GM21423 (cell line): ENCODE results near the gene PES1.
"Not testable (repeated sequence)": the region's sequence is repeated elsewhere in the genome, so short reads cannot be mapped to it uniquely, and the experiment has no call there.

ENCODE experiments used
- ATAC-seq: cut with Tn5 transposase; IDR thresholded peaks from one replicate; pipeline ENCODE4 v1.9.1; 2021; ENCODE audit warnings: mild to moderate bottlenecking, moderate library complexity; ENCODE audit not compliant: unreplicated experiment

PES1 gene

DNA sequence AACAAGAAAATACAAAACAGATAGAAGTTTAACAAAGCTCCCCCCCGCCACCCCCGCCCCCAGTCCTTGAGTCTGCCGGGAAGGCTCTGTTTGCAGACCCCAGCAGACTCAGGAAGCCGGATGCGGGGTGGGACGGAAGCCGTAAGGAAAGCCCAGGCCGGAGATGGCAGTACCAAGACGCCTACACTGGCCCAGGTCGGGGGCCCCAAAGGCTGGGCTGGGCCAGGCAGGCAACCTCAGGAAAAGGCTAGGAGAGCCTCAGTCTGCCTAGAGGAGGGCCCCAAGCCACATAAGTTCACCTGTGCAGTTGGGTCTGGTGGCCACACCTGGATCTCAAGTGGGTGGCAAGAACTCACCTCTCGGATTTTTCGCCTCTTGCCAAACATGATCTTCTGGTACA, 13.2 kb downstream of the PES1 start:
- no peak for ATAC-seq

GRCh38 chr22:30575859-30576258, 15.9 kb downstream of the PES1 start:
- no peak for ATAC-seq

DNA sequence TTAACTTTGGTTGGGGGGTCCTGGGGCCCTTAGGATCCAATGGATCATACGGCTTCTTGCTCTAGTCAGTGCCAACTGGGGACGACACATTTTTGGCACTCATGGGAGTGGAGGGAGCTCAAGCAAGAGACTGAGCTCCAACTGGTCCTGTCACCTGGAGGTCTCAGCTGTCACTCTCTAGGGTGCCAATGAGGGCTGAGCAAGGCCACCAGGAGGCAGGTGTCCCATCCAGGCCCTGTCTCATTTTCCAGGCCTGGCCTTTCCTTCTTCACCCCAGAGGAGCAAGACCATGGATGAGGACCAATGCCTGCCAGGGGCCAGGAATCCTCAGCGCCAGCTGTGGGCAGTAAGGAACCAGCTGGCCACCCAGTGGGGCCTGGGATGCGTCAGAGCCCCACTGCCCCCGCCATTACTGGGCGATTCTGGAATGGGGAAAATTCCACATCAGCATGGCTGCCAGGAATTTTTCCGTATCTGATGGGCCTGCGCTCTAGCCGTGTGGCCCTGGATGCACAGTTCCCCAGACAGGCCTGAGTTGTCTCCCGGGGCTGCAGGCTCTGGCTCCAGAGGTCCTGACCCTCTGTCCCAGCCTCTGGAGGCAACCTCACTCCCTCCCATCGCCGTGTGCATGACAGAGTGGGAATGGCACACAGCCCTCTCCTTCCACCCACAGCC, 16.6 kb downstream of the PES1 start:
- no peak for ATAC-seq

DNA sequence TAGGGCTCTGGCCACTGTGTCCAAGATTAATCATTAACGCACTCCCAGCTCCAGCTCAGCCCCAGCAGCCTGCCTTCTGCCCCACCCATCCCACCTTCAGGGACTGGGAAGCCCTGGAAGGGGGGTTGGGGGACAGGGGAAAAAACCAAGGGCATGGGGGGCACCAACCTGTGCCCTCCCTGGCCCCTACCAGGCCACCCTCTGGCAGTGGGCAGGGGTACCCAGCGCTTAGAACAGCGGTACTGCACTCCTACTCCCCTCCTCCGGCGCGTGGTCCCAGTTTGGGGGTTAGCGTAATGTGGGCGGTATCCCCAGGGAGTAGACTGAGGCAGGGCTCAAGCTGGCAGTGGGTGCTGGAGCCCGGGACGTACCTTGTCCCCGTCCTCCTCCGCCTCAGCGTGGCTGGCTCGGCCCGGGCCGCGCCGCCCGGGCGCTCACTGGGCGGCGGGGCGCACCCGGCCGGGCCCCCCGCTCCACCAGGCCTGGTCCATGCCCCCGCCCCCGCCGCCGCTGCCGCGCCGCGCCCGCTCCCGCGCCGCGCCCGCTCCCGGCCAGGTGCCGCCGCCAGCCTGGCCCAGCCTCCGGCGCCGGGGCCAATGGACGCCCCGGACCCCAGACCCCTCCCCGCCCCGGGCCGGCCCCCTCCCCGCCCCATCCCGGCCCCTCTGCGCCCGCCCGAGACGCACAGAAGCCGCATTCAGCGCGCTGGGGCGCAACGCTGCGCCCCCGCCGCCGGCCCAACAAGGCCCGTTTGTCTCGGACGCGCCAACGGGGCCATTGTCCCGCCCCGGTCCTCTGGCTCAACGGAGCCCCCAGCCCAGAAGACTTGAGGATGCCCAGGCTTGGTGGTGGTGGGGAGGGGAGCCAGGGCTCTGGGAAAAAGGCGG, 17.4 kb downstream of the PES1 start, which contains the start of gene GAL3ST1:
GAL3ST1 (minus strand) TSS at position 571 of the 887 bp plus-strand sequence. CDS start 17,273 bp downstream, outside the sequence.
- no peak for ATAC-seq

- no peak for ATAC-seq
Measured at GRCh38 chr22:30573594-30574094, 18.1 kb downstream of the PES1 start.

- no peak for ATAC-seq
Measured at GRCh38 chr22:30572840-30573593, 18.7 kb downstream of the PES1 start.

GRCh38 chr22:30572210-30572609, 19.5 kb downstream of the PES1 start:
- ATAC-seq = no peak

GRCh38 chr22:30569674-30570202, 22.0 kb downstream of the PES1 start:
- ATAC-seq = no peak

DNA sequence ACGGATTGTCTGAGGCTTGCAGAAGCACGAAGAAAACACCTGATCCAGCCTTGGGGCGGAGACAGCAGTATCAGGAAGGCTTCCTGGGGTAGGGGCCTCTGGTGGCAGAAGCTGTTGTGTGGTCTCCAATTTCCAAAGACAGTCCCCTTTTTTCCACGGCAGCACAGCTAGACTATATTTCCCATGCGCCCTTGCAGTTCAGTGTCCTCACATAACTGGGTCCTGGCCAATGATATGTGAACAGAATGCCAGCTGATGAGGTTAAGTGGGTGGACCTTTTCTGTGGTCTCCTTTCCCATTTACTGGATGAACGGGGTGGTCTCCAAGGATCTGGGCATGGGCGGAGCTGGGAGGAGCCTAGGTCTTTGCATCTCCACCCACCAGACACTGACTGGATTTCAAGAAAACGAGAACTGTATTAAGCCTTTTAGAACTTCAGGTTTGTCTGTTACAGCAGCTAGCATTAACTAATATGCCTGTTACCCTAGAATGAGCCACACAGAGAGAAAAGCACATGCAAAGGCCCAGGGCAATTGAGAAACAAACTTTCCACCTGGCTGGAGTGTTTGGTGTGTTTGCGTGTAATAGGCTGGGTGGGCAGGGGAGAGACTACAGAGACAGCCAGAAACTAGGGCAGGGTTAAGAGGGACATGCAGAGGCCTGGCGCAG, 23.4 kb downstream of the PES1 start:
- ATAC-seq = no peak

DNA sequence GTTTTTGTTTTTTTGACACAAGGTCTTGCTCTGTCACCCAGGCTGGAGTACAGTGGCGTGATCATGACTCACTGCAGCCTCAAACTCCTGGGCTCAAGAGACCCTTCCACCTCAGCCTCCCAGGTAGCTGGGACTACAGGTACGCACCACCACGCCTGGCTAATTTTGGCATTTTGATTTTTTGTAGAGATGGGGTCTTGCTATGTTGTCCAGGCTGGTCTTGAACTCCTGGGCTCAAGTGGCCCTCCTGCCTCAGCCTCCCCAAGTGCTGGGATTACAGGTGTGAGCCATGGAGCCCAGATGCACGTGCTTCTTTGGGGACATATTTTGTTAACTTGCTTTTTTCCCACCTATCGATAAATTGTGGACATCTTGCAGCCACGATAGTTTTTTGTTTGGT, 24.4 kb downstream of the PES1 start:
- ATAC-seq = not testable (repeated sequence)

GRCh38 chr22:30566125-30566524, 25.6 kb downstream of the PES1 start:
- no peak for ATAC-seq

GRCh38 chr22:30565341-30565740, 26.4 kb downstream of the PES1 start:
- no peak for ATAC-seq

DNA sequence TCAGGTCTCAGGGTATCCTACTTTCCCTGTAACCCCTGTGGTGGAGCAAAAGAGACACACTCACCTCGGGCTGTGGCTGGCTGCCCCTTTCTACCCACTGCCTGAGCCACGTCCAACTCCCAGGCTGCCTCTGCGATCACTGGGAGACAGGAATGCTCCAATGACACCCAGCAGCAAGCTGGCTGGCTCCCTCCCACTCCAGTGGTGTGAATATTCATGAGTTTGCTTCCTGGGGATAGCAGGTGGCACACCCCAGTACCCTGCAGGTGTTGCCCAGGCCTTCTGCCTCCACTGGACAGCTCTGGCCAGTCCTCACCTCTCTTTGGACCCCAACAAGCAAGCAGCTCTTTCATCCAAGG, 27.0 kb downstream of the PES1 start:
- ATAC-seq = no peak

GRCh38 chr22:30564045-30564760, 27.5 kb downstream of the PES1 start:
- ATAC-seq = no peak

- ATAC-seq = no peak
Measured at GRCh38 chr22:30562366-30562765, 29.3 kb downstream of the PES1 start.

DNA sequence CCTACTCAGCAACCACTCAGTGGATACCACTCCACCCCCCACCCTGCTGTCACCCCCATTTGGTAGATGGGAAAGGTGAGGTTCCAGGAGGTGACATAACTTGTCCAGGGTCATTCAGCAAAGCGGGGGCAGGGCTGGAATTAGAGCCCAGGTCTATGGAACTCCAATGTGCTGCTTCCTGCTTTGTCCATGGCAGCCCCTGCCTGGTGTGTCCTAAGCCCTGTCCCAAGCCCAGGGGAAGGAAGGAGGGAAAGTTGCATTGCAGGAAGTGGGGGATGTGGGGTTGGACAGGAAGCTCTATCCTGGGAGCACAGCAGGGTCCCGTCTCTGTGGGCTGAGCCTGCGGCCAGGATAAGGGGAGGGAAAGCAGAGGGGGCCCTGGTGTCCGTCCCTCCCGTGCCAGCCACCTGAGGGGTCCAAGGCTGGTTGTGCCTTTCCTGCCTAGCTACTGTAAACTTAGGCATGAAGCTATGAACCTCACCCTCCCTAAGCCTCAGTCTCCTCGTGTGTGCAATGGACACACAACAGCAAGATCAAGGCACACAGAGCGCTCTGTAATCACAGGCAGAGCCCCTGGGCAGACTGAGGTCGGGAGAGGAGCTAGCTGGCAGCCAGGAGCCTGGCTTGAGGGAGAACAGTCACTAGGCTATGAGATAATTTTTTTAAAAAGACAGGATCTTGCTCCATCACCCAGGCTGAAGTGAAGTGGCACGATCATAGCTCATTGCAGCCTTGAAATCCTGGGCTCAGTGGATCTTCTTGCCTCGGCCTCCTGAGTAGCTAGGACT, 30.1 kb downstream of the PES1 start:
- ATAC-seq = no peak

DNA sequence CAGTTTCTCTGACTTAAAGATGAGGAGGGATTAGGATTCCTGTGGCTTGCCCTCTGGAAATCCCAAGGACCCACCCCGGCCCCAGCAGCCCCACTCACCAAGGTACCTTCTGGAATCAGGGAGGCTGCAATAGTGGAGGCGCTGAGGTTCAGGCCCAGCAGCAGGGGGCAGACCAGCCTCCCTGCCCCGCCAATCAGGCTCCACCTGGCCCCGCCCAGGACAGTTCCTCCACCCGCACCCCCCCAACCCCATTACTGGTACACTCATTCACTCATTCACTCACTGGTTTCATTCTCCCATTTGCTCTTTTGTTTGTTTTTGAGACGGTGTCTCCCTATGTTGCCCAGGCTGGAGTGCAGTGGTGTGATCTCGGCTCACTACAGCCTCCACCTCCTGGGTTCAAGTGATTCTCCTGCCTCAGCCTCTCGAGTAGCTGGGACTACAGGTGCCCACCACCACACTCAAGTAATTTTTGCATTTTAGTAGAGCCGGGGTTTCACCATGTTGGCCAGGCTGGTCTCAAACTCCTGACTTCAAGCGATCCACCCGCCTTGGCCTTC, 31.0 kb downstream of the PES1 start:
- not testable (repeated sequence) for ATAC-seq

DNA sequence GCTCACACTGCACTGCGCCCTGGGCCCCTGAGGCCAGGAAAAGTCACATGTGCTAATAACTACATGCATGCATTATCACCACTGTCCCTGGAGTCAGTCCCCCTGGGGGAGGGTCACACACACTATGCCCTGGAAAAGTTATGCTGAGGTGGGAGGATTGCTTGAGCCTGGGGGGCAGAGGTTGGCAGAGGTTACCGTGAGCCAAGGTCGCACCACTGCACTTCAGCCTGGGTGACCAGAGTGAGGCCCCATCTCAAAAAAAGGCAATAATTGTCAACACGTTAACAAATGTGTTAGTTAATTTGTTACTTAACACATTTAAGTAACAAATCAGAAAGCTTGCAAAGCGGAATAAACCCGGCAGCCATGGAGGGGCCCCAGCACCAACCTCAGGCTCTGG, 31.8 kb downstream of the PES1 start:
- ATAC-seq = no peak

DNA sequence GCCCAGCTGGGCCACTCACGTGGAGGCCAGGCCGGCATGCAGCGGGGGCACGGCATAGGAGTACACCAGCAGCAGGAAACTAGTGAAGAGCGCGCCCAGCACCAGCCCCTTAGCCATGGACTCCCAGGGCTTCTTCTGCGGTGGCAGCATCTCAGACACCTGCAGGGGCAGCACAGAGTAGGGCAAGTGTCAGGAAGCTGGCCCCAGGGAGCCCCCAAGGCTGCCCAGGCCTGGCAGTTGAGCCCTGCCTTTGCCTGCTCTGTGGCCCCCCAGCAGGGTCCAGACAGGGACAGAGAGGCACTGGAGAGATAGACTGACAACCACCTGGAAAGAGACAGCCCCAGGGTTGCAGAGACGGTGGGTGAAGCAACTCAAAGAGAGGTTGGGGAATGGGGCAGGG, 34.5 kb downstream of the PES1 start:
- ATAC-seq = no peak
